Mammary epithelial cell (primary cell): ENCODE results near the gene OR52A5.

Source experiments
- CTCF ChIP-seq, 2 donors: IDR thresholded peaks in 1 of 2; conservative IDR thresholded peaks in 1 of 2; 2 replicates each; pipeline ENCODE4 v1.5.1; 2011 to 2012; ENCODE audit warnings: inconsistent platforms in 2 of 2, low read length in 2 of 2, mild to moderate bottlenecking in 2 of 2, control low read depth in 1 of 2, low read depth in 1 of 2; ENCODE audit not compliant: insufficient read depth in 1 of 2; ENCODE audit errors: extremely low read depth in 1 of 2
- EZH2 ChIP-seq: IDR thresholded peaks from 2 replicates; pipeline ENCODE4 v1.6.1; 2012; ENCODE audit warnings: low read length, inconsistent platforms, borderline replicate concordance

DNA sequence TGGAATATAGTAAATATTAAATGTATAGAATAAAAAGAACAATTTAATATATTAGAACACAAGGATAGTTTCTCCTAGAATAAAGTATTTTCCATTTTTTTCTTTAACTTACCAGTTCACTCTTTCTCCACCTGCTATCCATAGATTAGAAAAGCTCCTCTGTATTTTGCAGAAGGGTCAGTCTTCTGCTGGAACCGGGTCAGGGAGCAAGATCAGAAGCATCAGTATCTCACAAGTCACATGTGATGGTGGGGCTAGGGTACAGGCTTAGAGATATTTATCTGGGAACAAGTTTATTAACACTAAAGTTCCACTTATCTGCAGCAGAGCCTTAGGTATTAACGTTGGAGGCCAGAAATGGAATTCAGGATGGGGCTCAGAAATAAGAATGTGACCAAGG lies 33.7 kb upstream of the OR52A5 start:
- TF ChIP-seq CTCF (conservative IDR thresholded peaks at IDR 0.05 in 1 of 2, IDR thresholded peaks at IDR 0.05 in 1 of 2; ENCODE audit: extremely low read depth in 1 of 2, insufficient read depth in 1 of 2, low read depth in 1 of 2, low read length in 2 of 2), result no peak
- TF ChIP-seq EZH2, result no peak
